Iris pigment epithelial cell (primary cell): ENCODE measurements around the gene DNAH10.

Experiments used
- DNase-seq: peaks from one replicate; pipeline ENCODE4 v3.0.0-alpha.2; 2011; ENCODE audit warnings: low read depth

Gene DNAH10

DNA sequence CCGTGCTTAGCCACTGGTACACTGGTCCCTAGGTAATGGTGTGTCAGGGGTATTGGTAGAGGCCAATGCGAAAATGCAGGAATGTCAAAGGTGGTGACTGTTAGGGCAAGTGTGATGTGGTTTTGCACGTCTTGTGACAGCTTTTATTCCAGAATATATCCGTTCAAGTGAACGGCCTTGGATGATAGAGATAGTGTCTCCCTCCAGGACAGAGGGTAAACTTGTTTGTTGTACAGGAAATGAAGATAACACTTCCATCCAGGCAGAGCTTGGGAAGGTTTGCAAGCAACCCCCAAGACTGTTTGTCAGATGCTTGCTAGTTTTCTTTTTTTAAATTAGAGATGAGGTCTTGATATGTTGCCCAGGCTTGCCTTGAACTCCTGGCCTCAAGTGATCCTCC, 84.2 kb downstream of the DNAH10 start:
- no peak for DNase-seq

DNA sequence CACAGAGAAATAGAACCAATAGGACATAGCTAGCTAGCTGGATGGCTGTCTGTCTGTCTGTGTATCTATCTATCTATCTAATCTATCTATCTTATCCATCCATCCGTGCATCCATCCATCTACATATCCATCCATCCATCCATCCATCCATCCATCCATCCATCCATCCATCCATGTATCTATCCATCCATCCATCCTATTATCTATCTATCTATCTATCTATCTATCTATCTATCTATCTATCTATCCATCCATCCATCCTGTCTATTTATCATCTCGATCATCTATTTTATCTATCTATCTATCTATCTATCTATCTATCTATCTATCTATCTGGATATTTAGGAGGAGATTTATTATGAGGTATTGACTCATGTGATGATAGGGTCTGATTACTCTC, 84.9 kb downstream of the DNAH10 start:
- DNase-seq, result no peak

DNA sequence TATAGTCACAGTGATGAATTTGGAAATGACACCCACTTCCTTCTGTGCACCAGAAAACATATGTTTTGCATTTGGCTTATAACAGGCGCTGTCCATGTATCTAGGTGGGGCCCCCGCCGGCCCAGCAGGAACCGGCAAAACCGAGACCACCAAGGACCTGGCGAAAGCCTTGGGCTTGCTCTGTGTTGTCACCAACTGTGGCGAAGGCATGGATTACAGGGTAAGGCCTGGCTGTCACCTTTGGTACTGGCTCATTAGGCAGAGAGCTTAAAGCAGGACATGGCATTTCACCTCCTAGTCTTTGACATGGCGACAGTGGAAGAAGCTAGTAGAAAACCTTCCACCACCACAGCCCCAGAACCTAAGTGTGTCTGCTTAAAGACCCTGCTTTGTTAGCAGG, 85.8 kb downstream of the DNAH10 start:
- DNase-seq, result no peak

DNA sequence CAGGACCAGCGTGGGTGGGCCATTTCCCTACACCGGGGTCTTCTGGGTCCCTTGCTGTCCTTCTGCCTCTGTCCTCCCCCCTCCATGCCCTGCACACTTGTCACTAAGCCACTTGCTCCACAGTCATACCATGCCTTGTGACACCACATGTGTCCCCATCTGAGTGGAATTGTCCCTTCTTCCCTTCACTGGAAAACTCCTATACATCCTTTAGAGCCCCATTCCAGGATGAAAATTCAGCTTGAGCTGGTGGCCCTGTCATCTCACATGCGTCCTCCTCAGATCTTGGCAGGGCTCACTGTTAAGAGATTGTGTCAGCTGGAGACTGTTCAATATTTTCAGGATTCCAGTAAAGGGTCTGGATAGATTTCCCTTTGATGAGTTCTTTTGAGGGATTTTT, 87.4 kb downstream of the DNAH10 start:
- no peak for DNase-seq

DNA sequence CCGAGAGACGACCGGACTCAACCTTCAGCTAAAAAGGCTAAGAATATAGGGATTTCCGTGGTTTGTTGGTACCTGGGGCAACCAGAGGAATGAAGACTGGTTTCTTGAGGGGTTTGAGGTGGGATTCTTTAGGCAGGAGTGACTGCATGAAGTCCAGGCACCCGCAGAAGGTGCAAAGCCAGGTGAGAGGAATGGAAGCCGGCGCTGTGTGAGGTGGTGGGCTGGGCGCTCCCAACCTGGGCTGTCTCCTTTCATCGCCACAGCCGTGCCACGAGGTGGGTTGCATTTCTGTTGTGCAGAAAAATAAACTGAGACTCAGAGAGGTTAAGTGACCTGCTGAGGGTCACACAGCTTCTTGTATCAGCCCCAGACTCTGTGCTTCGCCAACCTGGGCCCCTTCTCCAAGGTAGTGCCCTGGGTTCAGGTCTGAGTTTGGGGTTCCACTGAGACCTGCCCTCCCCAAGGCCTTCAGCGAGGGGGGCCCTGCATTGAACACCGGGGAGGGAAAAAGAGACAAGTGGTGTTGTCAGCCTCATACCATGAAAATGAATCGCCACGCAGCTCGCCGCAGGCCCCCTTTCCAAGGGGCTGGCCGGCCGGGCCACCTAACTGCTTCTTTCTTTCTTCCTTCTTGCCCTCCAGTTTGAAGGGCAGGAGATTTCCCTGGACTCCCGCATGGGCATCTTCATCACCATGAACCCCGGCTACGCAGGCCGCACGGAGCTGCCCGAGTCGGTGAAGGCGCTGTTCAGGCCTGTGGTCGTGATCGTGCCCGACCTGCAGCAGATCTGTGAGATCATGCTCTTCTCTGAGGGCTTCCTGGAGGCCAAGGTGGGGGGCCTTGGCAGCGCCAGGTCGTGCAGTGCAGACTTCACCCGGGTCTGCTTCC, 88.4 kb downstream of the DNAH10 start:
- DNase-seq, result no peak

DNA sequence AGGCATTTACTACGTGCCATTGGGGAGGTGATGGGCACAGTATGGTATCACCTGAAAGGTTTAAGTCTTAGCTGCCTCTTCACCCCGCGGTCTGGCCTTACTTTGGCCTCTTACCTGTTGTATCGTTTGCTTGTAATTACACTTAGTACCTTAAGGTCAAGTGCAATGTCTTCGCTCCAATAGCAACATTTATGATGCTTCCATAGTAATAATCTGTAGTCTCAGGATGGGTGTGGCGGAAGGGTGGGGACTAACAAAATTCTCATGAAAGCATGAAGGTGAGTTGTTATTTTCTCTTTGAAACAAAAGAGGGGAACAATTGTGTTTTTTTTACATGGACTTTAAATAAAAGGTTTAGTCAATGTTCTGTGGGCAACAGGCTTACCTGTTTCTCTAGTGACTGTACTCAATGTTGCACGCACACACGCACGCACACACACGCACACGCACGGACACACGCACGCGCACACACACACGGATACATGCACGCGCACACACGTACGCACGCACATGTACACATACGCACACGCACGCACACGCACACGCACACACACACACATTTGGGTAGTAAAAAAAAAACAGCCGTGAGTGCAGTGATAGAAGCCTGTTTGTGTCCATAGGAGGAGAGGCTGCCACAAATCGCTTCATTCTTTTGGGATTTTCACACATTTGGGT, 91.4 kb downstream of the DNAH10 start:
- DNase-seq, result no peak

DNA sequence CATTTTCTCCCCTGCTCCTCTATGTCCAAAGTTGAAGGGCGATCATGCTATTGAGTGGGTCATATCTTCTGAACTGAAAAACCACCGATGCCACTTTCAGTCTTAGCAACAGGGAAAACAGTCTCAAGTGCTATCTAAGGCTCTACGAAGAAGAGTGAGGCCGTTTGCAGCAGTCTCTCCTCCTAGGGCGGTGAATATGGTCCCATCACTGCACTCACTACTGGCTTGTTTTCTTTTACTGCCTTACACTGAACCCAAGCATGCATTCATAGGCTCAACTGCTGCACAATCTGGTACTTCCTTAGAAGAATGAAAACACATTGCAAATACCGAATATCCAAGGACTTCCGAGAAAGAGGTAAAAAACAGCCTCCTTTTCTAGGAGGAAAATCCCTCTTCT, 92.1 kb downstream of the DNAH10 start:
- DNase-seq, result no peak

DNA sequence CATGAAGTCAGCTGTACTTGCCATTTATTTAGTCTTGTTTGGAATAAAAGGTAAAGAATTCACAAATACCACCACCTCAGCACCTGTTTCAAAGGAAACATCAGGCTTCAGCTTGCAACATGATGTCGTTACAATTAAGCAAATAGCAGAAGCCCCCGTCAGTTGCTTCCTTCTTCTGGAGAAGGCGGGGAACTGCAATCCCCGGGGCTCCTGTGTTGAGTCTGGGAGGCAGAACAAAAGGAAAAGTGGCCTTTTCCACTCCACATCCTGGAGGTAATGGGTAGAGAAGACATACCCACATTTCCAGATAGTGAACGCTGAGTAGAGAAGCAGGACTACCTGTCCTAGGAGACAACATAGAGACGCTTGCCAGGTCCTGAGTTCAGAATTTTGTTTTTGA, 92.8 kb downstream of the DNAH10 start:
- DNase-seq, result no peak

DNA sequence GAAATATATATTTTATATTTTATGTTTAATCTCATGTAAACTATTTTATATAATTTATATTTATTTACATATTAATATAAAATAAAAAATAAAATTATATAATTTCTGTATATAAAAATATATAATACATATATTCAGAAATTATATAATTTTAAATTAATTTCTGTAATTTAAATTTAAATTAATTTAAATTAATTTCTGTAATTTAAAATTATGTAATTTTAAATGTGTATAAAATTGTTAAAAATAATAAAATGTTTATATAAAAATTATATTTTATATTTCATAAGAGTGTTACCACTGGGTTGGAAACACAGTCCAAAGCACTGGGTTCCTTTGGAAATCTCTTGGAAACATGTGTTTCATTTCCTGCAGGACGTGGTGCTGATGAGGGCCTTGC, 94.6 kb downstream of the DNAH10 start:
- no peak for DNase-seq

DNA sequence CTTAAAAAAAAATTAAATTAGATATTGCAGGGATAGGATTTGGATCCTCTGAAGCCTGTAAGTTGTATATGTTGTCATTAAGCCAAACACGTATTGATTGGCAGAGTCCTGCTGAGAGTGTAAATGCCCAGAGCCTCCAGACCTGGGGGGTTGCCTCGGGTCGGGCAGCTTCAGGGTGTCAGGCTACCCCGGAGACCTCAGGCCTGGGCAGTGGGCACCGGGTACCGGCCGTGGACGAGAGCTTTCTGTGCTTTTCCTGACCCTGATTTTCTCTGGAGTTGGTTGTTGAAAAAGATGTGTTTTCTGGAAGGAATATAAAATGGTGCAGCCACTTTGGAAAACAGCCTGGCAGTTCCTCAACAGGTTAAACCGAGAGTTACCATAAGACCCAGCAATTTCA, 96.1 kb downstream of the DNAH10 start:
- no peak for DNase-seq

DNA sequence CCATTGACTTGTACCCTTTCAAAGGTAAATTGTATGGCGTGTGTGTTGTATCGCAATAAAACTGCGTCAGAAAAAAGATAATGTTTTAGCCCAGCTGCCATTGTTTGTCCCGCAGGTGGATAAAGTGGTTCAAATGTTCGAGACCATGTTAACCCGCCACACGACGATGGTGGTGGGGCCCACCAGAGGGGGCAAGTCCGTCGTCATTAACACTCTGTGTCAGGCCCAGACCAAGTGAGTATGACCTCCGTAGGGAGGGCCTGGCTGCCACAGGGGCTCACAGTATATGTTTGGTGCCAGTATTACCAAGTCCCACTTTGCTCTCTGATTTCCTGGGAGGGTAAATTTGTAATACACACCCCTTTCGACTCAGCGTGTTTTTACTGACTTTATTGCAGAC, 96.9 kb downstream of the DNAH10 start:
- no peak for DNase-seq

DNA sequence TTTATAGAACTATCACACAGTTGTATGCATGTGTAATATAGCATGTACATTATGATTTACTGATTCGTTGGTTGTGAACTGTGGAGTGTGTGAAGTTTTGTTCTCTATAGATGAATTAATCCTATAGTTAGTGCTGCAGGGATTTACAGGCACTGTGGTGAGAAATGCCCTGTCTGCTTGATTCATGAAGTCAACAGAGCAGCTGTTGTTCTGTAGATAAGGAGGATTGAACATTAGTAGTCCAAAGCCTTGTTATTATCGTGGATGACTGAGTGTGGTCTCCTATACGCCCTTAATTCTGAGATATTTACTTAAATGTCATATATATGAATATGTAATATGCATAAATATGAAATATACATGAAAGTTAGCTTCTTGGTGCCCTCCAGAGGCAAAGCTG, 98.3 kb downstream of the DNAH10 start:
- no peak for DNase-seq

DNA sequence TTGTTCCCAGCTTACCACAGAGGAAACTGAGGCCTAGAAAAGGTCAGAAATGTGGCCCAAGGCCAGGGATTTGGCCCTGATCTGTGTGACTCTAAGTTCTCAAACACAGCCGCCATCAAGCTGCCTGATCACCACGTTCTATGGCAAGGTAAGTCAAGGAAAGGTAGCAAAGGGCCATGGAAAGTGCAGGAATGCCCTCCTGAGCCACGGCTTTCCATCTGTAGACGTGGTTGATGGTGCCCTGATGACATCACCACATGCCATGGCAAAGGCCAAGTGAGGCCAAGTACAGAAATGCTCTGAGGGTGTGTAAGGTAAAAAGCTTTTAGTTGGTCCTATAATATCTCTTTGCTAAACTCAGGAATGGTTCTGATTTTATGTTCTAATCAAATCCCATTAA, 99.3 kb downstream of the DNAH10 start:
- DNase-seq, result no peak

DNA sequence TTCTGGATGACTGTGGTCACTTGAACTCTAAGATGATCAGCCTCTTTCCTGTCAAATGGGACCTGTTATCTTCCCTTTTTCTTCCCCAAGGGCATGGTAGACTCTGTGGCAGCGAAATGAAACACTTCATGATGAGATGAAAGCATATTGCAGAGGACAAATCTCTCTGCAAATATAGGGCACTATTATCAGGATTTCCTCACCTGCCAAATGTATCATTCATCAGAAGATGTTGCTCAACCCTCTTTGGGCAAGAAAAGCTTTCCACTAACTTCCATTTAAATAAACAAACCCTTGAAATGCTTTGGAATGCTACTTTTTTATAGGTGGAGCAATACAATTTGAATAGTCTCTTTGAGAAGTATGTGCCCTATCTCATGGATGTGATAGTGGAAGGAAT, 105.0 kb downstream of the DNAH10 start:
- DNase-seq, result peak; percentile 18

DNA sequence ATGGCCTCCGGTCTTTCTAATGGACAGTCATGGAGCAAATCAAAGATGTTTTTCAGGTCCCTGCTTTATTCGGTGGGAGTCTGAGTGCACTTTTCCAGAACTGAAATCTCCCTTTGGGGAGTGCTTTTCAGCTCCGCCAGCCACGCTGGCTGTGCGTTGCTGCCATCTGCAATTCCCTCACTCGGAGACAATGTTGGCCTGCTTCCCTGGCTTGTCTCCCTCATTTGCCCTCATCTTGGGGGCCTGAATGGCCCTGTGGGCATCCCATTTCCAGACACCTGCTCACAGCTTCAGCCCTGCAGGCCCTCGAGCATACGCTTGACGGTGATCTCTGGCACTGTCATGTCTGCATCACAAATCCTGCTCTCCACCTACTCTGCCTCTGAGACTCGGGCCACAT, 106.7 kb downstream of the DNAH10 start:
- DNase-seq, result no peak

DNA sequence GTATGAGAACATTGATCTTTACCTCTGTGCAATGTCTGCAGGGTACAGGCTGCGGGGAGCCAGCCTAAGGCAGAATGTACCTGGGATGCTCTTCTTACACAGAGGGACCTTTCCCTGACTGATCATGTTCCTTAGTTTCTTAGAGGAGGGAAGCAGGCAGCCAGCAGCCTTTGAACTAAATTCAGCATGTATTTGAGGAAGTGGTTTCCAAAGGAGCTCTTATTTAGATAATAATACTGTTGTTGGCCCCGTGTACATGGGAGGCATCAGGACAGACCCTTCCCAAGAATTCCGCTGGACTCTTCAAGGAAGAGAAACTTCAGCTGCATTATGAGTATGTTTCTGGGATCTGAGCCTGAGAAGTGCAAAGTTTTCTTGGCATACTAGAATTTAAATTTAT, 111.7 kb downstream of the DNAH10 start:
- DNase-seq, result no peak

DNA sequence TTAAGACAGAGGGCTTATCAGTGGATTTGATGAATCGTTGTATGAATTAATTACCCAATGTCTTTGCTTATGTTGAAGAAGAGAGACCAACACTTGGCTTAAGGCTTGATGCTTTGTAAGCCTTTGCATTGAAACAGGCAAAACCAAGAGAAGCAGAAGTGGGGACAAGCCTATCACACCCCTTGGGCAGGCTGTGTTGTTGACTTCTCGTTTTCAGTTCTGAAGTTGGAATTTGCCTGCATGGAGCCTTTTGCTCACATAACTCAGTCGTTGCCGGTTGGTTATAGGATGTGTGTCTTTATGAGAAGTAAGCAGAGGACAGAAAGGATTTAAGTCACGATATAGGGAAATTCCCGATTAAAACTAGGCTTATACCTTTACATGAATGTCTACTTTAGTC, 115.9 kb downstream of the DNAH10 start:
- DNase-seq, result no peak

DNA sequence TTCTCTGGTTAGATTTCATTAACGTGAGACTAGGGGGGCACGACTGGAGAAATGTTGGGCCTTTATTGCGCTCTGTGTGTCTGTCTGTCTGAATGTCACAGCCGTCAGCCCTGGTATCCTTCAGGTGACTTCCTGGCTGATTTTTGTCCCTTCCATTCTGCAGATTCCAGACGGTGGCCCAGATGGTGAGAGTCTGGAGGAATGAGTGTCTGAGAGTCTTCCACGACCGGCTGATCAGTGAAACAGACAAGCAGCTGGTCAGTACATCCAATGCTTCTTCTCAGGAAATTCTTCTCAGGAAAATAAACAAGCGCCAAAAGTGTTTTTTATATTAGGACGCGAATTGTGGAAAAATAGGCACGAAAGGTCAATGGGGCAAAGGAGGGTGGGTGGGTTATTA, 117.0 kb downstream of the DNAH10 start:
- DNase-seq, result no peak

DNA sequence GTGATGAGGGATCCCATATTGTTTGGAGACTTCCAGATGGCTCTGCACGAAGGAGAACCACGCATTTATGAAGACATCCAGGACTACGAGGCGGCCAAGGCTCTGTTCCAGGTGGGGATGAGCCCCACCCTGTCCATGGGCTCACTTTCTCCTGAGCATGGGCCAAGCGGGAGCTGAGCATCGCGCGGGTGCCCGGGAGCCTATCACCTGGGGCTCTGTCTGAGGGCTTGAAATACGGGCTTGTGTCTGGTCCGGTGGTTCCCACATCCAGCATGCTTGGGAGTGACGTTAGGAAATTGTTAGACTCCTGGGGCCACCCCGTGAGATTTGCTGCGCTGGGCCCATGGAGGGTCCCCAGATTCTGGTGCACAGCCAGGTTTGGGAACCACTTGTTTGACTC, 117.6 kb downstream of the DNAH10 start:
- DNase-seq, result no peak

DNA sequence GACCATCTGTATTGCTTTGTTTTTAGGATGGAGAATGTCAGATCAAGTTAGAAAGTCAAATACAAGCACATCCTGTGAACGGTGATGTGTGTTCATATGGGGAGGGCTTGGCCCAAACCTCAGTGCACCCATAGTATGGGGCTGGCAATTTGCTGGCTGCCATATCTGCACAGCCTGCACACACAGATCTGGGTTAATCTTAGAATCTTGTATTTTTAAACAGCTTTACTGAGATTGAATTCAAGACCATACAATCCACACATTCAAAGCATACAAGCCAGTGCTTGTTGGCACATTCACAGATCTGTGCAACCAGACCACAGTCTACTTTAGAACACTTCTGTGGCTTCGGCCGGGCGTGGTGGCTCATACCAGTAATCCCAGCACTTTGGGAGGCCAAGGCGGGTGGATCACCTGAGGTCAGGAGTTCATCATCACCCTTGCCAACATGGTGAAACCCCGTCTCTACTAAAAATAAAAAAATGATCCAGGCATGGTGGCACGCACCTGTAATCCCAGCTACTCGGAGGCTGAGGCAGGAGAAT, 120.1 kb downstream of the DNAH10 start:
- no peak for DNase-seq

DNA sequence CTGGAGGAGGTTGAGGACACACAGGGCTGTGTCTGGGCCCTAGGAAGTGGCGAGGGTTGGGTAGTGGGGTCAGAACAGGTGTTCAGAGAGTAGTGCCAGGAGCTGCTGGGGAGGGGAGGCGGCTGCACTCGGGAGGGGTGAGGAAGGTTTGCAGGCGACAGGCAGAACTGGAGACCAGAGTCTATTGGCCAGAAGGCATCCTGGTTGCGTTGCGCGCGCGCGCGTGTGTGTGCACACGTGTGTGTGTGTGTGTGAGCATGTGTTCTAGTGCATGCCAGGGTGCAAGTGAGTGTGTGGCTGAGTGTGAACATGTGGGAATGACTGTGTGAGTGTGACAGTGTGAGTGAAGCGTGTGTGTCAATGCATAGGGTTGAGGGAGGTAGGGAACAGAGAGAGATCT, 124.2 kb downstream of the DNAH10 start:
- DNase-seq, result no peak

DNA sequence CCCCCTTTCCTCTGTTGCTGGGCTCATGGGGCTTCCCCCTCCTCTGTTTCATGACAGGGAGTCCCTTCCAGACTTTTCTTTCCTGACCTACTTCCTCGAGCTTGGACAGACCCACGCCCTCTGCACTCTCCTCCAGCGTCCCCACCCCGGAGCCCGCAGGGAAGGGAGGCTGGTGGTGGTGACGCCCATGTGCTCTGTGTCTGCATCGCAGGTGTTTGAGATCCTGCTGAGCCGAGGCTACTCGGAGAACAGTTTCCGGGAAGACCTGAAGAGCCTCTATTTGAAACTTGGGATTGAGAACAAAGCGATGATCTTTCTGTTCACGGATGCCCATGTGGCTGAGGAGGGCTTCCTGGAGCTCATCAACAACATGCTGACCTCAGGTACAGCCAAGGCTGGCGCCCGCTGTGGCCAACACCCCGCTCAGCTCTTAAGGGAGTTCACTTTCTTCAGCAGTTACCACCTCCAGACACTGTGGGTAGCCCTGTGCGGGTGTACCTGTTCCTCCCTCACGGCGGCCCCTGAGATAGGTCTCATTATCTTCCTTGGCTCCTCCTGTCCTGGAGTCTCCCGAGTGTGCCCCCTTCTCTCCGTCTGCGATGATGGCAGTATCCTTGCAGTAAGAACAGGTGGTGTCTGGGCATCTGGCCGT, 125.0 kb downstream of the DNAH10 start:
- DNase-seq, result no peak

DNA sequence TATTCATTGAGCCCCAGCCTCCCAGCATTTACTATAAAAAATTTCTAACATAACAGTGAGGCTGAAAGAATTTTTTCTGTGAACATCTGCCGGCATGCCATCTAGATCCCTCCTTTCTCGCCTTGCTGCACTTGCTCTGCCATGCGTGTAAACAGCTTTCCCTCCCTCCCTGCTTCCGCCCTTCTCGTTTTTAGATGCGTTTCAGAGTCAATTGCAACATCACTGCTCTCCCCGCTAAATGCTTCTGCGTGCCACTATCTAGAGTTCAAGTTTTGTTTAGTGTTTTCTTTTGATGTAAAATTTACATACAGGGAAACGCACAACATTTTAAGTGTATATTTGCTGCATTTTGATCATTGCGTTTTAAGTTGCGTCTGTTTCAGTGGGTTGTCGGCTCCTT, 126.9 kb downstream of the DNAH10 start:
- no peak for DNase-seq
